Colonic mucosa (tissue), 4 donors: Measurements from ENCODE around the gene SPRYD4. TPM values are rescaled to one million over a fixed set of nuclear protein-coding genes. Genes with fewer than 3 reads are reported as not detected.
A peak's percentile ranks its signal among the peaks of the same experiment; 100 is the strongest.

Experiments
- DNase-seq: peaks from one replicate; pipeline ENCODE4 v3.0.0-alpha.2; 2020
- H3K27ac ChIP-seq: fragments of 200-600 bp; one replicate; pipeline ENCODE4 v1.8.0; 2021
- H3K27me3 ChIP-seq: fragments of 200-600 bp; one replicate; pipeline ENCODE4 v1.8.0; 2021
- H3K36me3 ChIP-seq: fragments of 200-600 bp; one replicate; pipeline ENCODE4 v1.8.0; 2021
- H3K4me1 ChIP-seq: fragments of 200-600 bp; one replicate; pipeline ENCODE4 v1.8.0; 2021; ENCODE audit warnings: mild to moderate bottlenecking
- H3K4me3 ChIP-seq: fragments of 200-600 bp; one replicate; pipeline ENCODE4 v1.8.0; 2021
- H3K9ac ChIP-seq, 2 donors: one replicate each; pipeline ENCODE4 v1.7.0; 2013; ENCODE audit warnings: control low read depth in 2 of 2, low read depth in 2 of 2, low read length in 2 of 2
- H3K9me3 ChIP-seq: fragments of 200-600 bp; one replicate; pipeline ENCODE4 v1.8.0; 2021
- intact Hi-C: fragments of 100-400 bp; cut with DNase I; formaldehyde crosslinking; loops from one replicate; pipeline ENCODE4 v1.14.1; 2022
- total RNA-seq, 2 donors: library from RNA; stranded (reverse); fragmentation: NEBNext Ultra II Directional in 1 of 2; extraction: Animal tissue kit (Norgen Biotek cat#: 25700) in 1 of 2; gene quantifications; one replicate each; pipeline ENCODE4 v1.2.1, GENCODE V29; 2021
- TF ChIP-seq, protein P1 (sequence below): fragments of 200-600 bp; IDR thresholded peaks from one replicate; pipeline ENCODE4 v1.8.0; 2022; ENCODE audit warnings: antibody characterized with exemption, mild to moderate bottlenecking
- donor health status: healthy.
- donor health status: DM: no; HTN: no; CAD: no.
- donor health status: DM: no; HTN: no; CAD: no.

The SPRYD4 gene
- total RNA-seq, 2 donors from 2014 or later = 4.0 to 4.2 TPM

DNA sequence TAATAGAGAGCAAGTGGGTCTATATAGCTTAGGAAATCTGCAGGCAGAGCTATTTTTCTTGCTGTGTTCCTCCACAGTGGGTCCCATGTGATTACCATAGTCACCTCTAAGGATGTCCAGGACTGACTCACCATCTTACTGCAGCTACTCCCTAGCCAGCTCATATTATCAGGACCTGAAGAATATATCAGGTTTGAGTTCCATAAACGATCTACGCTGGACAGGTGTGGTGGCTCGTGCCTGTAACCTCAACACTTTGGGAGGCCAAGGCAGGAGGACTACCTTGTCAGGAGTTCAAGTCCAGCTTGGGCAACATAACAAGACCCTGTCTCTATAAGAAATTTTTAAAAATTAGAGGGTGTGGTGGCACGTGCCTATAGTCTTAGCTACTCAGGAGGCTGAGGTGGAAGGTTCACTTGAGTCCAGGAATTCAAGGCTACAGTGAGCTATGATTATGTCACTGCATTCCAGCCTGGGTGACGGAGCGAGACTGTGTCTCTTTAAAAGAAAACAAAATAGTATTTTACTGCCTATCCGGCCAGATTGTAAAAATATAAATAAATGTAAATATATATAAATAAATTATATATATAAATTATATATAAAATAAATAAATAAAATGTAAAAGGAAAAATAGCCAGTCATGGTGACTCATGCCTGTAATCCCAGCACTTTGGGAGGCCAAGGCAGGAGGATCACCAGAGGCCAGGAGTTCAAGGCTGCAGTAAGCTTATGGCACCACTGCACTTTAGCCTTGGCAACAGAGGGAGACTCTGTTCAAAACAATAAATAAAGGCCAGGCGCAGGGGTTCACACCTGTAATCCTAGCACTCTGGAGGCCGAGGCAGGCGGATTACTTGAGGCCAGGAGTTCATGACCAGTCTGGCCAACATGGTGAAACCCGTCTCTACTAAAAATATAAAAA lies 6.9 kb upstream of the SPRYD4 start:
- TF ChIP-seq, protein P1, sequence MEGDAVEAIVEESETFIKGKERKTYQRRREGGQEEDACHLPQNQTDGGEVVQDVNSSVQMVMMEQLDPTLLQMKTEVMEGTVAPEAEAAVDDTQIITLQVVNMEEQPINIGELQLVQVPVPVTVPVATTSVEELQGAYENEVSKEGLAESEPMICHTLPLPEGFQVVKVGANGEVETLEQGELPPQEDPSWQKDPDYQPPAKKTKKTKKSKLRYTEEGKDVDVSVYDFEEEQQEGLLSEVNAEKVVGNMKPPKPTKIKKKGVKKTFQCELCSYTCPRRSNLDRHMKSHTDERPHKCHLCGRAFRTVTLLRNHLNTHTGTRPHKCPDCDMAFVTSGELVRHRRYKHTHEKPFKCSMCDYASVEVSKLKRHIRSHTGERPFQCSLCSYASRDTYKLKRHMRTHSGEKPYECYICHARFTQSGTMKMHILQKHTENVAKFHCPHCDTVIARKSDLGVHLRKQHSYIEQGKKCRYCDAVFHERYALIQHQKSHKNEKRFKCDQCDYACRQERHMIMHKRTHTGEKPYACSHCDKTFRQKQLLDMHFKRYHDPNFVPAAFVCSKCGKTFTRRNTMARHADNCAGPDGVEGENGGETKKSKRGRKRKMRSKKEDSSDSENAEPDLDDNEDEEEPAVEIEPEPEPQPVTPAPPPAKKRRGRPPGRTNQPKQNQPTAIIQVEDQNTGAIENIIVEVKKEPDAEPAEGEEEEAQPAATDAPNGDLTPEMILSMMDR = no peak
- DNase-seq = no peak
- no peak overlapping the region for H3K27ac ChIP-seq
- H3K36me3 ChIP-seq = no peaks in the 10 kb centered on the region
- no peaks in the 10 kb centered on the region for H3K27me3 ChIP-seq
- H3K4me3 ChIP-seq = no peak overlapping the region
- H3K4me1 ChIP-seq = no peaks in the 10 kb centered on the region
- H3K9me3 ChIP-seq = no peaks in the 10 kb centered on the region
- no peak overlapping the region for H3K9ac ChIP-seq
- intact Hi-C loops = loop anchor here (5.0 kb wide), 1 partner anchor 269 kb away; no protein-coding TSS in a partner anchor

DNA sequence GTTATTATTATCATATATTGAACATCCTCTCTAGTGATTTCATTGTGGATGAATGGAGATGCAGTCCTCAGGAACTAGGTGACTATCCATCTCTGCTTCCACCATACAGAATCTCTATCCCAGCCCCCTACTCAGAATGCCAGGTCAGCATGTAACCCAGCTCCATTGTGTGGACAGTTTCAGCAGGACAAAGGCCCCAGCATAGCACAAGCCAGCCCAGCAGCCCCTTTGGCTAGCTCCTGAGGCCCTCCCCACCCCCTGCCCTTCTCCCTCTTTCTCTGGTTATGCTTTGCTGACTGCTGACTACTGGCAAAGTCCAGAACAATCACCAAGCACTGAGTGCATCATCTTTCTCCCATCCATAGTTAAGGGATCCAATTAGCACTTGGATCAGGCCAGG lies 5.8 kb upstream of the SPRYD4 start:
- DNase-seq = no peak
- Histone ChIP-seq H3K27me3 (no peaks in the 10 kb centered on the region), H3K9me3 (no peaks in the 10 kb centered on the region), H3K27ac (no peak overlapping the region), H3K4me1 (no peaks in the 10 kb centered on the region), H3K9ac (no peak overlapping the region), H3K4me3 (no peak overlapping the region), H3K36me3 (no peaks in the 10 kb centered on the region)
- TF ChIP-seq, protein P1 = no peak
- intact Hi-C loops = loop anchor here (5.0 kb wide), 1 partner anchor 270 kb away; no protein-coding TSS in a partner anchor

DNA sequence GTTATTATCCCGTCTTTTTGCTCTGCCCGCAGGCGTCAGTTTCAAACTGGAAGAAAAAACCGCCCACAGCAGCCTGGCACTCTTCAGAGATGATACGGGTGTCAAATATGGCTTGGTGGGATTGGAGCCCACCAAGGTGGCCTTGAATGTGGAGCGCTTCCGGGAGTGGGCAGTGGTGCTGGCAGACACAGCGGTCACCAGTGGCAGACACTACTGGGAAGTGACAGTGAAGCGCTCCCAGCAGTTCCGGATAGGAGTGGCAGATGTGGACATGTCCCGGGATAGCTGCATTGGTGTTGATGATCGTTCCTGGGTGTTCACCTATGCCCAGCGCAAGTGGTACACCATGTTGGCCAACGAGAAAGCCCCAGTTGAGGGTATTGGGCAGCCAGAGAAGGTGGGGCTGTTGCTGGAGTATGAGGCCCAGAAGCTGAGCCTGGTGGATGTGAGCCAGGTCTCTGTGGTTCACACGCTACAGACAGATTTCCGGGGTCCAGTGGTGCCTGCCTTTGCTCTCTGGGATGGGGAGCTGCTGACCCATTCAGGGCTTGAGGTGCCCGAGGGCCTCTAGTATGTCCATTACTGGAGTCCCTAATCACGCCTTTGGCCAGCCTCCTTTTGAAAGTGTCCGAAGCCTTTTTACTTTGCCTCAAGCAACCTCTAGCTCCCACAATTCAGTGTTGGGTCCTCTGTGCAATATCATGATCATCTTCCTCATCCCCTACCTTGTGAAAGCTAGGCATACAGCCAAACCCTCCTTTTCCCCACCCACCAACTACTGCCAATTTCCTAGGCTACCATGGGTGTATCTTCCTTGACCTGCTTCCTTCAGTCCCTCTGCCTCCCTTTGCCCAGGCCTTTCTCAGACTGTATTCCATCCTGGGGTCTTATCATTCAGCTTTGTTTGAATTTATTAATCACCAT lies 891 bp downstream of the SPRYD4 start:
- DNase-seq = peak; percentile 42
- Histone ChIP-seq H3K27me3 (no peaks in the 10 kb centered on the region), H3K4me3 (peak overlapping the region; percentile 90), H3K27ac (peak overlapping the region; percentile 87), H3K9me3 (no peaks in the 10 kb centered on the region), H3K4me1 (peaks cover 5% of the 10 kb centered on the region), H3K36me3 (no peaks in the 10 kb centered on the region), H3K9ac (peak overlapping the region; percentile 75 to 93)
- TF ChIP-seq, protein P1 = no peak
- intact Hi-C loops = no loop called here

DNA sequence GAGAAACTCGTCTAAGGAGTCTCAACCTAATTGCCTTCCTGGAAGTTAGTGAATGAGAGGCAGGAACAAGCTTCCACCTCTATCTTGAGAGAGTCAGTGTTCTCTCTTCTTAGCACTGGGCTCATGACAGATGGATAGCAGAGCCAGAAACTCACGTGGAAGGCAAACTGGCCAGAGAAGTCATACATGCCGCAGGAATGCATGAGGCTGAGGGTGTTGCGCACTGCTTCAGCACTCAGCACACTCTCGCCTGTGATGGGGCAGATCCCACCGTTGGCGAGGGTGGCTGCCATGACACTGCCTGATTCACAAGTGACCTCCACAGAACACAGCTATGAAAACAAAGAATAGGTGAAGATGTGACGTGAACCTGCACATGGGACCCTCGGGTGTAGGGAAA lies 6.0 kb downstream of the SPRYD4 start:
- no peak for DNase-seq
- Histone ChIP-seq H3K9ac (no peak overlapping the region), H3K9me3 (no peaks in the 10 kb centered on the region), H3K36me3 (no peaks in the 10 kb centered on the region), H3K4me3 (no peak overlapping the region), H3K27ac (no peak overlapping the region), H3K4me1 (peaks cover 2% of the 10 kb centered on the region), H3K27me3 (no peaks in the 10 kb centered on the region)
- intact Hi-C loops = no loop called here
- TF ChIP-seq, protein P1 = no peak

DNA sequence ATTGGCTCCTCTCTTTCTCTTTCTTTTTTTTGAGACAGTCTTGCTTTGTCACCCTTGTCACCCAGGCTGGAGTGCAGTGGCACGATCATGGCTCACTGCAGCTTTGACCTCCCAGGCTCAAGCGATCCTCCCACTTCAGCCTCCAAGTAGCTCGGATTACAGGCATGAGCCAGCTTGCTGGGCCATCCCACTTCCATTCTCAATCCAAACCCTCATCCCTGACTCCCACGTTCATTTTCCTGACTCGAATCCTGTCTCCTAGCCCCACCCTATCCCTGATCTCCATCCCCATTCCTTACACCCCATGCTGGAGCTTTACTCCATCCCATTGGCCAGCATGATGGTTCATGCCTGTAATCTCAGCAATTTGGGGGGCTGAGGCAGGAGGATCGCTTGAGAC lies 7.8 kb downstream of the SPRYD4 start:
- no peak overlapping the region for H3K4me3 ChIP-seq
- no peak for DNase-seq
- no peak overlapping the region for H3K27ac ChIP-seq
- no peaks in the 10 kb centered on the region for H3K36me3 ChIP-seq
- intact Hi-C loops = no loop called here
- H3K9me3 ChIP-seq = no peaks in the 10 kb centered on the region
- no peak overlapping the region for H3K9ac ChIP-seq
- no peaks in the 10 kb centered on the region for H3K27me3 ChIP-seq
- no peaks in the 10 kb centered on the region for H3K4me1 ChIP-seq
- TF ChIP-seq, protein P1 = no peak
